ENCODE measurements around the gene PRRT2. TPM values are rescaled to one million over a fixed set of nuclear protein-coding genes. Genes with fewer than 3 reads are reported as not detected.
"Not testable (repeated sequence)": the region's sequence is repeated elsewhere in the genome, so short reads cannot be mapped to it uniquely, and the experiment has no call there.

PRRT2 gene
- total RNA-seq, 2 donors from 2014 or later: 6.6 to 19.2 TPM

GRCh38 chr16:29830774-29831173 lies 18.8 kb downstream of the PRRT2 start:
- H3K36me3 ChIP-seq: peaks cover 6 to 13% of the 10 kb centered on the region in 2 donors
- no peaks in the 10 kb centered on the region for H3K27me3 ChIP-seq (replicated peaks; ENCODE audit: insufficient read depth)
- H3K27ac ChIP-seq: no peak overlapping the region
- no peak for TF ChIP-seq CTCF (IDR thresholded peaks at IDR 0.05)
- TF ChIP-seq POLR2A (IDR thresholded peaks at IDR 0.05): no peak
- TF ChIP-seq POLR2AphosphoS5 (IDR thresholded peaks at IDR 0.05): no peak
- no peaks in the 10 kb centered on the region for H3K9me3 ChIP-seq
- H3K4me3 ChIP-seq: no peak overlapping the region
- H3K4me1 ChIP-seq (replicated peaks): no peaks in the 10 kb centered on the region
- no peak for DNase-seq (ENCODE audit: low spot score)
- intact Hi-C loops (cut with DNase I): no loop called here
- 98% methylated on average over 11 of the region's 11 CpGs for WGBS

GRCh38 chr16:29831490-29831889 lies 19.5 kb downstream of the PRRT2 start:
- Histone ChIP-seq H3K9me3 (no peaks in the 10 kb centered on the region), H3K36me3 (peaks cover 6 to 13% of the 10 kb centered on the region in 2 donors), H3K4me3 (no peak overlapping the region), H3K4me1 (replicated peaks) (no peaks in the 10 kb centered on the region), H3K27ac (no peak overlapping the region), H3K27me3 (replicated peaks; ENCODE audit: insufficient read depth) (no peaks in the 10 kb centered on the region)
- no peak for DNase-seq (ENCODE audit: low spot score)
- TF ChIP-seq POLR2AphosphoS5 (IDR thresholded peaks at IDR 0.05): no peak
- no peak for TF ChIP-seq POLR2A (IDR thresholded peaks at IDR 0.05)
- TF ChIP-seq CTCF (IDR thresholded peaks at IDR 0.05): no peak
- WGBS: 53% methylated on average over 2 of the region's 2 CpGs
- intact Hi-C loops (cut with DNase I): no loop called here

- H3K36me3 ChIP-seq: peaks cover 8 to 18% of the 10 kb centered on the region in 2 donors
- H3K4me1 ChIP-seq (replicated peaks); intact Hi-C loops (cut with DNase I); H3K9me3 ChIP-seq; H3K27me3 ChIP-seq (replicated peaks; ENCODE audit: insufficient read depth); DNase-seq (ENCODE audit: low spot score); H3K4me3 ChIP-seq; H3K27ac ChIP-seq: not testable (repeated sequence)
- whole genome bisulfite sequencing: 92% methylated on average over 4 of the region's 4 CpGs
Measured at GRCh38 chr16:29833219-29833618, 21.2 kb downstream of the PRRT2 start.

- intact Hi-C loops (cut with DNase I): no loop called here
- no peak for DNase-seq (ENCODE audit: low spot score)
- 93% methylated on average over 5 of the region's 5 CpGs for WGBS
- Histone ChIP-seq H3K4me3 (no peak overlapping the region), H3K4me1 (replicated peaks) (no peaks in the 10 kb centered on the region), H3K27me3 (replicated peaks; ENCODE audit: insufficient read depth) (no peaks in the 10 kb centered on the region), H3K36me3 (peaks cover 8 to 18% of the 10 kb centered on the region in 2 donors), H3K27ac (no peak overlapping the region), H3K9me3 (no peaks in the 10 kb centered on the region)
- no peak for TF ChIP-seq POLR2A (IDR thresholded peaks at IDR 0.05)
- no peak for TF ChIP-seq CTCF (IDR thresholded peaks at IDR 0.05)
- TF ChIP-seq POLR2AphosphoS5 (IDR thresholded peaks at IDR 0.05): no peak
Measured at GRCh38 chr16:29834079-29834478, 22.1 kb downstream of the PRRT2 start.

- Histone ChIP-seq H3K4me1 (replicated peaks) (no peaks in the 10 kb centered on the region), H3K4me3 (no peak overlapping the region), H3K27me3 (replicated peaks; ENCODE audit: insufficient read depth) (no peaks in the 10 kb centered on the region), H3K36me3 (peaks cover 8 to 18% of the 10 kb centered on the region in 2 donors), H3K9me3 (no peaks in the 10 kb centered on the region), H3K27ac (no peak overlapping the region)
- TF ChIP-seq POLR2A (IDR thresholded peaks at IDR 0.05): no peak
- 89% methylated on average over 7 of the region's 7 CpGs for WGBS
- DNase-seq (ENCODE audit: low spot score): no peak
- intact Hi-C loops (cut with DNase I): no loop called here
Measured at GRCh38 chr16:29835926-29836325, 23.9 kb downstream of the PRRT2 start.

- no peak for DNase-seq (ENCODE audit: low spot score)
- no peak overlapping the region for H3K4me3 ChIP-seq
- peaks cover 8 to 18% of the 10 kb centered on the region in 2 donors for H3K36me3 ChIP-seq
- TF ChIP-seq POLR2A (IDR thresholded peaks at IDR 0.05) (no peak), POLR2AphosphoS5 (IDR thresholded peaks at IDR 0.05) (no peak), CTCF (IDR thresholded peaks at IDR 0.05) (no peak)
- H3K9me3 ChIP-seq: no peaks in the 10 kb centered on the region
- H3K27me3 ChIP-seq (replicated peaks; ENCODE audit: insufficient read depth): no peaks in the 10 kb centered on the region
- intact Hi-C loops (cut with DNase I): no loop called here
- WGBS: 77% methylated on average over 14 of the region's 15 CpGs
- H3K27ac ChIP-seq: no peak overlapping the region
- no peaks in the 10 kb centered on the region for H3K4me1 ChIP-seq (replicated peaks)
Measured at GRCh38 chr16:29836623-29837022, 24.6 kb downstream of the PRRT2 start.
